ENCODE measurements around the gene USP22. TPM values are rescaled to one million over a fixed set of nuclear protein-coding genes. Genes with fewer than 3 reads are reported as not detected.

USP22 gene
- total and polyA plus RNA-seq, 2 of the 8 experiments (the other 6 are each of a cell fraction or from before 2014, with no cell fraction given), result 221 to 316 TPM

- no peak for TF ChIP-seq TCF12 (IDR thresholded peaks at IDR 0.05; ENCODE audit: low read depth, low read length)
Measured at GRCh38 chr17:21015564-21015963, 27.2 kb downstream of the USP22 start (continued).

Data from H1 (cell line).